GM18508 (cell line): ENCODE data around the gene EEF1A2.

Experiments
- ATAC-seq: cut with Tn5 transposase; IDR thresholded peaks from one replicate; pipeline ENCODE4 v1.9.1; 2021; ENCODE audit warnings: moderate number of reproducible peaks; ENCODE audit not compliant: insufficient read depth, unreplicated experiment

The EEF1A2 gene

DNA sequence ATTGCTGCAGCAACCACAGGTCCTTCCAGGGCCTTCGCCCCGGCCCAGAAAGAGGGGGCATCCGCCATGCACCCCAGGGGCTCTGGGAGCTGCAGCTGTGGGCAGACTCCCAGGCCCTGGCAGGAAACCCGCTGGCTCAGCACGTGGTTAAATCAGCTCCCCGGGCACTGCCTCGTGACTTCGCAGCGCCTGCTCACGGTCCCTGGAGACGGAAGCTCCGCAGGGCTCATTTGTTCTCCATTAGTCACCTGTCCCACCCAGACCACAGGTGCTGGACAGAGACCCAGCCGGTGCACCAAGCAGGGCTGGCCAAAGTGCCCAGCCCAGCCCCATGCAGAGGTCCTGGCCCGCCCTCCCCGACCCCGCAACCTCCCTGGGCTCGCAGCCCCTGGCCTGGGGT, 41.1 kb downstream of the EEF1A2 start:
- ATAC-seq, result no peak

DNA sequence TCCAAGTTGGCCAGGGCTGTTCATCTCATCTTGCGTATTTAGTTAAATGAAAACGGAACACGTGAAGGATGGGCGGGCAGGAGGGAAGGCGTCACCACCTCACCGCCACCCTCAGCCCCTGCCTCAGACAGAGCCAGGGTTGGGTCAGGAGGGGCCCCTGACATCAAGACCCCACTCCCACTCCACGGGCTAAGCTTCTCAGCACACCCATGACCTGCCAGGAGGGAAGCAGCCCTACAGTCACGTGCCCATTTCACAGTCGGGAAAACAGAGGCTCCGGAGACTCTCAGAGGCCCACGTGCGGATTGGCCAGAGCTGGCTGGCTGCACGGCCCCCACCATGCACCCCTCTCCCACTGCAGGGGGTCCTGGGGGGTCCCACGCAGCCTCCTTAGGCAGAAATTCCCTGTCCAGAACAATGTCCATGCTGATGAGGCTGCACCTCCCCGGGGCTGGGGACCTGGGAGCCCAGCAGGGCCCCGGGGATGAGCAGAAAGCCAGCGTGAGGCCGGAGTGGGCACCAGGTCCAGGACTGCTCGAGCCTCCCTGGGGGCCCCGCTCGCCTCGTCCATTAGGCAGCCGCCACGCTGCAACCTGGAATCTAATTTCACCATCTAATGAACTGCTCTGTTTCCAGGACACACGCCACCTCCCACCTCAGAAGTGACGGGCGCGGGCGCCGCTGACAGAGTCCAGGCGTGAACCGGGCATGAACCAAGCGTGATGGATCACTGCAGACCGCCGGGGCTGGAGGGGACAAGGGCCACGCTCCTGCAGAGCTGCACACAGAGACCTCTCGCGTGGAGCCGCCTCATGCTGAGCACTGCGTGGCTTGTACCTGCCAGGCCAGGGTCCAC, 42.2 kb downstream of the EEF1A2 start:
- no peak for ATAC-seq

DNA sequence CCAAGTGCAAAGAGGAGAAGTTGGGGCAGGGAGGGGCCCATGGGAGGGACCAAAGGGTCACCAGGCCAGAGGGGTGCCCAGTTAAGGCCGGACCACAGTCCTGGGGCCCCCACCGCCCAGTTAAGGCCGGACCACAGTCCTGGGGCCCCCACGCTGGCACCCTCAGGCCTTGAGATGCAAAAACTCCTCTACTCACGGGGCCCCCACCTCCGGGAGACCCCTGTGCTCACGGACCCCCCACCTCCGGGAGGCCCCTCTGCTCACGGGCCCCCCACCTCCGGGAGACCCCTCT, 43.4 kb downstream of the EEF1A2 start:
- ATAC-seq, result no peak

DNA sequence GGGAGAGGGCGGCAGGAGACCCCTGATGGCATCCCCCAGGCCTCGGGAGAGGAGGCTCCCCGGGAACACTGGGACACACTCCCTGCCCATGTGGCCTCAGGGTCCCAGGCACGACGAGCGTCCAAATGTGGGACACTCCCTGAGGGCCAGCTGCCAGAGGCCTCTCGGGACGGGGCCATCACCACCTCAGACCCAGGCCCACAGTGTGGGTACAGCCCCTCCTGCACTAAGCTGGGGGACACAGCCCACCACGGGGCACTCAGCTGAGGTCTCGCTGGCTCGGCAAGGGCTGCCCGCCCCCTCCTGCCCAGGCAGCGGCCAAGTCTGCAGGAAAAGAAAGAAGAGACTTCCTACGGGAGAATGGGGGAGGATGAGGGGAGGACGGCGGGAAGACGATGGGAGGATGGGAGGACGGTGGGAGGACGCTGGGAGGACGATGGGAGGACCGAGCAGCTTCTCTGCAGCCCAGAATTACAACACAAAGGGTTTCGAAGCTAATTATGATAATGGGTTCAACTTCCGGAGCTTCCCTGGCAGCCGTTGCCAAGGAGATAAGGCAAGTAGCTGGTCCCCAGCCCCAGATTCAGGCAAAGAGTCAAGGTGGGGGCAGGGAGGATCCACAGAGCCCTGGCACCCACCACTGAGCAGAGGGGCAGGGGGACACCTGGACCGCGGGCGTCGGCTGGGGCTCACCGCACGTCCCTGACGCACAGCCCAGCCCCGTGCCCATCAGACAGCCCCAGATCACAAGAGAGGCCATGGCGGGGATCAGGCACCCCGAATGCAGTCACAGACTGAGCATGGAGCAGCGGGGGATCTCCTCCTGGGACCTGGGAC, 43.9 kb downstream of the EEF1A2 start:
- ATAC-seq, result no peak

DNA sequence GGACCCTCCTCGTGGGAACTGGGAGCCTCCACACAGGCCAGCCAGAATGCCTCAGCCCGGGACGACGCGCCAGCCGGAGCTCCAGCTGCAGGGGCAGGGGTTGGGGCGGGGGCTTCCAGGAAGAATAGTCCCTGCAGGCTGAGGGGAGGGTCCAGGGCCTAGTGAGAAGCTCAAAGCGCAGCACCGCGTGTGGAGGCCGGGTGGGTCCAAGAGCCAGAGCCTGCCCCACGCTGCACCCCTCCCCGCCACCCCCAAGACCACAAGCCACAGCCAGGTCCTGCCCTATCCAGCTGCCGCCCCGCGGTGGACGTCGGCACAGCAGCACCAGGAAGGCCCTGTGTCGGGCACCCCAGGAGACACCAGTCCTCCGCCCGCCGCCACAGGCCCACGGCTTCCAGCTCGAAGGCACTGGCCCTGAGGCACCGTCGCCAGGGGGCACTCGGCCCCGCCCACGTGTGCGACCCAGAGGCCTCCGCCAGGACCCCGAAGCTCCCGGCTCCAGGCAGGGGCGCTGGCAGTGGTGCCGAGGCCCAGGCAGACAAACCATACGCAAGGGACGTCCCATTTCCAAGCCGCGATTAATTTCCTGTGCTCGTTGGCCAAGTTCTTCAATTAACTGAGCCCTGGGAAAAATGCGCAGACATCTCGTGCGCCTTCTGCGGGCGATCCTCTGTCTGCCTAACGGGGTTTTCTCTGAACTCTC, 45.9 kb downstream of the EEF1A2 start:
- ATAC-seq, result no peak

DNA sequence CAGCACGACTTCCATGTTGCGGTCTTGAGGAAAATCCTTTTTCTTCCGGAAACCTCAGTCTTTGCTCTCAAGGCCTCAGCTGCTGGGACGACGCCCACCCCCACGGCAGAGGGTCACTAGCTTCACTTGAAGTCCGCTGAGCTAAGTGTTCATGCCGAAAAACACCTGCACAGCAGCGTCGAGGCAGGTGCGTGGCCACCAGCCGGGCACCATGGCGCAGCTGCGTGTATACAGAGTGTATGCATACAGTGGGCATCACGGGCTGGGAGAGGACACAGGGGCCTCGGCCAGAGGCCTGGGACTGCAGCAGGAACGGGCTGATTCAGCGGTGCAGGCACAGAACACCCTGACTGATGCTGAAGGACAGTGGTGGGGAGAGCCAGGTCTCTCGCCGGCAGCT, 46.5 kb downstream of the EEF1A2 start:
- no peak for ATAC-seq

DNA sequence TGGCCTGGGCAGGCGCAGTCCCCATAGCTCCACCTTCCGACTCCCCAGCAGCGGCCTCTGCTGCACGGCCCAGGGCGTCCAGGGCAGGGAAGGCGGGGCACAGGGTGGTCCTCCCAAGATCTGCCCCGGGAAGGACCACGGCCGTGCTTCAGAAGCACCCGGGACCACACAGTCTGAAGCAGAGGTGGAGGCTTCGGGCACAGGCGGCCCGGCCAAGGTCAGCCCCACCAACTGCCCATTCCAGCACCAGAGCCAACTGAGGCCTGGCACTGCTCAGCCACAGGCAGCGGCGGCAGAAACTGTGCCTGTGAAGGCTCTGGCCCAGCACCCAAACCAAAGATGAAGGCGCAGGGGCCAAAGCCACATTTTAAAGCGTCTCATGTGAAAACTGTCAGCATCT, 47.1 kb downstream of the EEF1A2 start:
- no peak for ATAC-seq

DNA sequence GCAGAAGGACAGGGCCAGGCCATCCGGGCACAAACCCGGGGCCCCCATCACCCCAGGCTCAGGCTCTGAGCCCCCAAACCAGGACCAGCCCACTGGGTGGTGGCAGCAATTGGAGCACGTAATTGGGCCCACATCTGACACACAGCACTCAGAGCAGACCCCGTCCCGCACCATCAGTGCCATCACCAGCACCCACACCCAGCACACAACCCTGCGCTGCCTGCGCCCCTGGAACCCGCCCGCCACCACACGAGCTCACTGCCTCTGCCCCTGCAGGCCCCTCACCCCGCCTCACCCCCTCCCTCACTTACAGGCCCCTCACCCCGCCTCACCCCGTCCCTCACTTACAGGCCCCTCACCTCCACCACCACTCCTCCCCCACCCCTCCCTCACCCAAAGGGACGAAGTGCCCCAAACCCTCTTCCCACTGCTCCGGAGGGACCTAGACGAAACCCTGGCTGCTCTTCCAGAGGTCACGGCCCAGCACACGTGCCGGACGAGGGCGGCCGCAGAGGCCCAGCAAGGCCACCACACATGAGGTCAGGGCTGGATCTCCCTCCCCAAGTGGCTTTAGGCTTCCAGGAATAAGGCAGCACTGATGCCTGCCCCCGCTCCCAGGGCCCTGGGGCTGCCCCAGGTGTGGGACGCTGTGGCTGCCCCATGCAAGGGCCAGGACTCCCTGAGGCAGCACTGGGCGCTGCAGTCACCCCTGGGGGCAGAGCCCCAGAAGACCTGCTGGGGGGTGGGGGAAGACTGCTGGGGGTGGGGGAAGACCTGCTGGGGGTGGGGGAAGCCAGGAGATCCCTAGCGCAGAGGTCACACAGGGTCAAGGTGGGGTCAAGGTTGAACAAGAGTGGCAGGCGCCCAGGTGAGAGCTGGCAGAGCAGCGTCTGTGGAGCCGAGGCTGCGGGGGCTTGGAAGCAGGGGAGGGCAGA, 48.8 kb downstream of the EEF1A2 start:
- ATAC-seq, result no peak

DNA sequence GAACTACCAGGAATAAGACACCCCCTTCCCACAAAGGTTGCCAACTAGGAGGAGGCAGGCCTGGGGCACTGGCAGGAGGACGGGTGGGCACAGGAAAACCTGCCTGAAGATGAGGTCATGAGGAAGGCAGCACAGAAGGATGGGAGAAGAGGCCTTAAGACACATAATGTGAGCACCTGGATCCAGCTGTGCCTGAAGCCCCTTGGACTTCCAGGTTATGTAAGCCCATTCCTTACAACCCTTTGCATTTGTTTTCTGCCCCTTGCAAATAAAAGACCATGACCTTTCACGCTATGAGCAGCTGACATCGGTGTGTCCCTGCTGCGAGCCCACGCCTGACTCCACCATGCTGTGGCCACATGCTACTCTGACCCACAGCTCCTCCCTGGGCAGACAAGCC, 49.9 kb downstream of the EEF1A2 start:
- ATAC-seq, result no peak

DNA sequence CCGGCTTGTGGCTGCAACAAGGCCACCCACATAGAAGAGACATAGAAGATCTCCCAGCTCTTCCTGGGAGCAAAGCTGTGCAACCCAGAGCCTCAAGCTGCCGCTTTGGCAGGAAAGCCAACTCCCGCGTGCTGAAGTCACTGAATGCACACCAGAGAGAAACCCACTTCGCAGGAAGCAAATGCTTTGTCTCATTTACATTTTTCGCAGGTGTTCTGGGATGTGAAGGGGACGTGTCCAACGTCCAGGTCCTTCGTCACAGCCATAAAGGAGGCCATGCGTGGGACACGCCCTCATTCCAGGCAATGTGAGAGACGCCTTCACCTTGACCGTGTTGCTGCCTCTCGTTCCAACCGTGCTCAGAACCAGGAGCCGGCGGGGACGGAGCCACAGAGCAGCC, 50.9 kb downstream of the EEF1A2 start:
- ATAC-seq, result no peak

DNA sequence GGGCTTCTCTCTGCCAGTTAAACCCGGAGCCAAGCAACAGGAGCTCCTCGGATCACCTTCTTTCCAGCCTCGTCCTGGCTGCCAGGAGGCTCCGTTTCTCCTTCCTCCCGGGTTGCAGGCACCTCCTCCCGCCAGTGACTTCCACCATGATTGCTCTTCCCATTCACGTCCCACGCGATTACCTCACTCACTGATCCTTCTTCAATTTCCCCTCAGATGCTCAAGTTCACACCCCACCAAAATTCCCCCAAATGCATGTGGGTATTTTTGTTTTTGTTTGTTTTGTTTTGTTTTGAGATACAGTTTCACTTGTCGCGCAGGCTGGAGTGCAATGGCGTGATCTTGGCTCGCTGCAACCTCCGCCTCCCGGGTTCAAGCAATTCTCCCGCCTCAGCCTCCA, 51.6 kb downstream of the EEF1A2 start:
- no peak for ATAC-seq

DNA sequence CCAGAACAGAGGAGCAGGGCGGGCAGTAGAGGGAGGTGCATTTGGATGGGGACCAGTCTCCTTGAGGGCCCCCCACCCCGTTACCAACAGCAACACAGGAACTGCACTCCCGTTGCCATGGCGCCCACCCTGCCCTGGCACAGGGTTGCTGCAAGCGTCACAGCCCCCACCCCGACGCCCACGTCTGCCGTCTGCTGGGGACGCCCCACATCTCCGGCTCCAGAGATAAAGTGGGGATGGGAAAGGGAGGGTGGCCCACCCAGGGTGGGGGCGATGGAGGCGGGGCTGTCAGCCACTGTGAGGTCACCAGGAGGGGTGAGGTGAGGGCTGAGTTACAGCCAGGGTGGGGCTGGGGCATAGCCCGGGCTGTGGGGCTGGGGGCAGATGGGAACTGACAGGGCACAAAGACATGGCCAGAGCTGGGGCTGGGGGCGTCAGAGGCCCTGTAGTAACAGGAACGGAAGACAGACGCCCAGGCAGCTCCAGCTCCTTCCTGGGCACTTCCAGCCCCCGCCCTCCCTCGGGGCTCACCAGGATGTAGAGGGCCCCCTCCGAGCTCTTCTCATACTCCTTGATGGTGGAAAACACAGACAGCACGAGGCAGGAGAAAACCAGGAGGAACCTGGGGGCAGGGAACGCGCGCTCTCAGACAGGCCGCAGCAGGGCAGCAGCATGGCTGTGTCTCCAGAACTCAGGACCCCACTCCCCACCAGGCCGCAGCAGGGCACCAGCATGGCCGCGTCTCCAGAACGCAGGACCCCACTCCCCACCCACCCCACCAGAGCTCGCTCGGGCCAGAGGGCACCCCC, 52.5 kb downstream of the EEF1A2 start:
- no peak for ATAC-seq

DNA sequence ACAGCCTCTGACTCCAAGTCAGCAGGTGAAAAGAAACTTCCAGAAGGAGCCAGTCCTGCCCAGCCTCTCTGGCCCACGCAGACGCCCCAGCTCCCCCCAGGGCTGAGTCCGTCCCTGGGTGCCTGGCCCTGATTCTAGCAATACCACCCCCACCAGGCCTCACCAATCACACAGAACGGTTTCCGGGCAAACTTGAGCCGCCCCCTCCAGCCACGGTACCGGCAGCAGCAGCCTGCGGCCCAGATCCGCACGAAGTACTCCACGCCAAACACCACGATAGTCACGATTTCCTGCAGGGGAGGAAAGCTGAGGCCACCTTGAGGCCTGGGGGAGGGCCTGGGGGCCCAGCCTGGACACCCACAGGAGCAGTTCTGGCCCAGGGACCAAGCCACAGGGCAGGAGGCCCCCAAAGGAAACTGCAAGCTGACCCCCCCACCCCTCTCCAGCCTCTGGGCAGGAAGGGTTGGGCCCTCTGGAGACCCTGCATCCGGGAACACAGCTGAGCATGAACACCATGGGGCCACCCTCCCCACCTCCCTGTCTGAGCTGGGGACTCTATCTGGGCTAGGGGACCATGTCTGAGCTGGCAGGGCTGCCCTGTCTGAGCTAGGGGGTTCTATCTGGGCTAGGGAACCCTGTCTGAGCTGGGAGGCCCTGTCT, 53.7 kb downstream of the EEF1A2 start:
- no peak for ATAC-seq

DNA sequence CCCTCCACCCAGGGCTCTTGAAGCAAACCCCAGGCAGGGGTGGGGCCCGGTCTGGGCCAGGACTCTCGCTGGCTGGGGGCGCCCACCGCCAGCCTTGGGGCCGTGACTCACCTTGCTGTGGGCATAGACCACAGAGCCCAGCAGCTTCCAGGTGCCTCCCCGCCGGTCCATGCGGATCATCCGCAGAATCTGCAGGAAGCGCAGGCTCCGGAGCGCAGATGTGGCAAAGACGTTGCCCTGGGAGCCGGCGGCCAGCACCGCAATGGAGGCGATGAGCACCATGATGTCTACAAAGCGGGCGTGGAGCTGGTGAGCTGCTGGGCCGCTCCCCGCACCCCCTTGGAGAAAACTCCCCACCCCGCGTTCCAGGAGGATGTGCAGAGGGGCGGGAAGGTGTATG, 54.3 kb downstream of the EEF1A2 start:
- no peak for ATAC-seq

DNA sequence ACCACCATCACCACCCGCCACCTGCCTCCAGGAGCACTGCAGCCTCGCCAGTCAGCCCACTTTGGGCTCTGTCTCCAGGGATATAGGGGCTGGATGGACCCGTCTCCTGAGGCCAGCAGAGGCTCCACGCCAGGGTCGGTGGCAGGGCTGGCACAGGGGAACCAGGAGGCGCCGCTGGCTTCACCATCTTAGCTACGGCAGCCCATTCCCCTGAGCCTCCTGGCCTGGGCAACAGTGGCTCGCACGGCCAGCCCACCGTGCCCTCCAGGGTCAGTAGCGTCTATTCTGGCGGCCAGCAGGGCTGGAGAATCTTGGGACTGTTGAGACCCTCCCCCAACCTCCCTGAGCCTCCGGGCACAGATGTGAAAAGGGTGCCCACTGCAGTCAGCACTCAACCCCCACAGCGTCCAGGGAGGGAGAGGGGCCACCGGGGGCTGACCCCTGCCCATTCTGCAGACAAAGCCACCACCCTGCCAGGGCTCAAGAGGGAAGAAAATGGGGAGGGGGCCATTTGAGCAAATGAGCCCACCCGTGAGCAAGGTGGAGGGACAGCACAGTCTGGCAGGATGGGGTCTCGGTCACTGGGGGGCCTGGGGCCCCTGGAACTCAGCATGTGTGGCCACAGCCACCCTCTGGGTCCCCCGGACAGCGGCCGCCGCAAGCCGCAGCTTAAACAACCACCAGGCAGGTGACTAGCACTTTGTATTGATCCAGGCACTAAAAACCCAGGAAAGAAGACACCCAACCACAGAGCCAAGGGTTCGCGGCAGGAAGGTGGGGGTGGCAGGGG, 55.1 kb downstream of the EEF1A2 start:
- ATAC-seq, result no peak

DNA sequence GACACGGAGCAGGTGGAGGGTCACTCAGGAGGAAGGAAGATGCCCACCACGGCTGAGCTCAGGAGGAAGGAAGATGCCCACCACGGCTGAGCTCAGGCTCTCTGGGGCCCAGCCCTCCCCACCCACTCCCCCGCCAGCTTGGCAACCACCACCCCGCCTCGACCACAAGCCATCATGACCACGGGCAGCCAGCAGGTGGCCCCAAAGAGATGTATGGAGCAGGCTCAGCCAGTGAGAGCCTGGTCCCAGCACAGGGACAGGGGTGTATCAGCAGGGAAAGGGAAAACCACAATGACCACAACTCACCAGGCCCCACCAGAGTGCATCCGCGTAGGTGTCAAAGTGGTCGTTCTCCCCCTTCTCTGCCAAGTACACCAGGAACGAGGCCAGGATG, 56.8 kb downstream of the EEF1A2 start:
- no peak for ATAC-seq

DNA sequence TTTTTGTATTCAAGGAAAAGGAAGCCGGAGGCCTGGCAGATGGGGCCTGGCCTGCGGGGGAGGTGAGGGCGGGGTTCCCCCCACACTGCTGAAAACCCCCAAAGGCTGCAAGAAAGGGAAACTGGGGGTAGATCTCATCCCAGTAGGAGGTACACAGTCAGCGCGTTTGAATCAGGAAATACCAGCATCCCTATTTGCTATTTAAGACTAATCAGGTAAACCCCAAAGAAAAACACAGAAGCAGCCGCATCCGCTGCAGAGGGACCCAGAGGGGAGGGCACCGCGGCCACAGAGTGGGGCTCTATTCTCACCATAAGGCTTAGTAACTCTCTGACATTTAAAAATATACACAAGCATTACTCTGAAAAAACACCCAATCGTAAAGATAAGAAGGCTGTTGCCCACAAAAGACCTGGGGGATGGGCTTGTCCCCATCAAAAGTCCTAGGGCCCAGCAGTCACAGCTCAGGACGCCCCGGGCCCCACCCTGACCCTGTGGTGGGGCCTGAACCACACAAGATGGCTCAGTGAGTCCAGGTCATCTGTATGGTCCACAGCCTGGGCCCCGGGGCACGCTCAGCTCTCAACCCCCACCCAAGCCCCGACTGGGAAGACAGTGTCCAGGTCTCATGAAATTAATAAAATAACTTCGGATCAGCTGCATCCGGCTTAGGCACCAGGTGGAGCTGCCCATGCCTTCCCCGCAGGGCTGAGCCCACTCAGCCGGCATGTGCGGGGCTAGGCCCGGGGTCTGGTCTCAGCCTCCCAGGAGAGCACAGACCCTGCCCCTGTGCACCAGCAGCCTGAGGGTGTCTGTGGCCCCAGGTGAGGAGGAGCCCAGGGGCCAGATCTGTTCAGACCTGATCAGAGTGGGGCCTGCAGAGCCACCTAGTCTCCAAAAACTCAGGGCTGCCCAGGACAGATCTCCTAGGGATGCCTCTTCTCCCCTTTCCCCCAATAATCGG, 57.5 kb downstream of the EEF1A2 start:
- no peak for ATAC-seq
